SK-N-MC (cell line): Measurements from ENCODE around the gene BPIFB2.

ENCODE experiments used
- DNase-seq: peaks from one replicate; pipeline ENCODE4 v3.0.0-alpha.2; 2011; ENCODE audit warnings: low read depth, low spot score
- H3K27ac ChIP-seq: fragments of 200-600 bp; sonication (generic); 2 replicates; pipeline ENCODE4 v1.5.1; 2016; ENCODE audit warnings: mixed run types
- H3K36me3 ChIP-seq: fragments of 200-600 bp; sonication (generic); 2 replicates; pipeline ENCODE4 v1.6.1; 2017; ENCODE audit warnings: antibody characterized with exemption, low read length, mixed read lengths; ENCODE audit not compliant: insufficient read depth
- H3K4me3 ChIP-seq: fragments of 200-600 bp; sonication (generic); 2 replicates; pipeline ENCODE4 v1.5.1; 2016
- H3K9ac ChIP-seq: fragments of 200-600 bp; sonication (generic); 2 replicates; pipeline ENCODE4 v1.8.0; 2017; ENCODE audit warnings: mixed run types, mixed read lengths; ENCODE audit not compliant: insufficient read length
- H3K9me3 ChIP-seq: fragments of 200-600 bp; sonication (generic); 2 replicates; pipeline ENCODE4 v1.6.1; 2017; ENCODE audit warnings: low read depth, mild to moderate bottlenecking, antibody characterized with exemption, low read length, moderate library complexity, mixed read lengths
- EZH2 ChIP-seq: fragments of 200-600 bp; sonication (generic); IDR thresholded peaks from one replicate; pipeline ENCODE4 v1.6.1; 2017; ENCODE audit warnings: antibody characterized with exemption
- FOXP2 ChIP-seq: optimal IDR thresholded peaks from 2 replicates; pipeline ENCODE3; 2011; ENCODE audit warnings: mild to moderate bottlenecking, moderate library complexity; ENCODE audit not compliant: insufficient read depth; ENCODE audit errors: extremely low read length, control extremely low read depth
- POLR2AphosphoS5 ChIP-seq: IDR thresholded peaks from 2 replicates; pipeline ENCODE4 v1.6.1; 2012; ENCODE audit warnings: mild to moderate bottlenecking, low read depth, low read length, borderline replicate concordance

BPIFB2 gene

DNA sequence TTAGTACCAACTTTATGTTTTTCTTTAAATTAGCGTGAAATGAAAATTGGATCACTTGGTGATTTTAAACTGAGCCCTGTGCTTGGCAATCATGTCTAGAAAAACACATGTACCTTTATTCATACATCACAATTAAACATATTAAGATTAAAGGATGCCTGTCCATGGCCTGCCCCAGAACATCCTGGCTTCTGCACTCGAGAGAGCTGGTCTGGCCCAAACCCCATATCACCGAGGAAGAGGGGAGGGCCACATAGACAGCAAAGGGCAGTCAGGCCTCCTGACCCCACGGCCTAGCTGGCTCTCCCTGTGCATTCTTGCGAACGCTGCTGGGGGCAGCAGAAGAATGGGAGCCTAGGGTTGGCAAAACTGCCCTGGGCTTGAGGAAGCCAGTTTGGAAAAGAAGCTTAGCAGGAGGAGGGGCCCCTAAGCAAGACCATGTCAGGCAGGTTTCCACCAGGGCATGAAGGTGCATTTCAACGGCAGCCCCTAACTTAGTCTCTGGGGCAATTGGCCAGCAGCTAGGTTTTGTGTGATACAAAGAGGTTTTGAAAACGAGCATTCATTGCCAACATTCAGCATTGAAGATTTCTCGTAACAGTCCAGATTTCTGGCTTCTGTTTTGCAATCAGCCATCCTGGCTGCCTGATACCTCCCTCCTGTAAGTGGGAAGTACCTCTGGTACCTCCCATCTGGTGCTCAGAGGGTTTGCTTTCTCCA, 54.8 kb downstream of the BPIFB2 start:
- H3K4me3 ChIP-seq, result no peak overlapping the region
- TF ChIP-seq POLR2AphosphoS5, result no peak
- no peak for TF ChIP-seq EZH2
- TF ChIP-seq FOXP2, result no peak
- no peak overlapping the region for H3K27ac ChIP-seq

DNA sequence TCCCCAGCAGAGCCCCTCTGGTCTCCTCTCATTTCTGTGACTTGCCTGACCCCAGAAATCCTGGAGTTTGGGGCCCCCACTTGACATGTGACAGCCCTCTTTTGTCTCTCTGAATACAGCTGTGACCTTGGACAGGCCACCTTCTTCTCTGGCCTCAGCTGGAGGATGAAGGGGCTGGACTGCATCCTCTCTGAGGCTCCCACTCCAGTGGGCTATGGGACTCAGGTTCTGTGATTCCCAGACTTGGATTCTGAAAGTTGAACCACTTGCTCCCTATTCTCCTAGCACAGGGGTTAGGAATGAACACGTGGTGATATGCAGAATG, 55.3 kb downstream of the BPIFB2 start:
- DNase-seq, result no peak
- Histone ChIP-seq H3K27ac (no peak overlapping the region), H3K4me3 (no peak overlapping the region), H3K36me3 (no peaks in the 10 kb centered on the region), H3K9ac (no peak overlapping the region), H3K9me3 (no peaks in the 10 kb centered on the region)
- TF ChIP-seq EZH2 (no peak), FOXP2 (no peak), POLR2AphosphoS5 (no peak)

More for the DNA sequence above, 54.8 kb downstream of the BPIFB2 start:
- no peak overlapping the region for H3K9ac ChIP-seq
- no peaks in the 10 kb centered on the region for H3K36me3 ChIP-seq
- no peaks in the 10 kb centered on the region for H3K9me3 ChIP-seq
- no peak for DNase-seq

DNA sequence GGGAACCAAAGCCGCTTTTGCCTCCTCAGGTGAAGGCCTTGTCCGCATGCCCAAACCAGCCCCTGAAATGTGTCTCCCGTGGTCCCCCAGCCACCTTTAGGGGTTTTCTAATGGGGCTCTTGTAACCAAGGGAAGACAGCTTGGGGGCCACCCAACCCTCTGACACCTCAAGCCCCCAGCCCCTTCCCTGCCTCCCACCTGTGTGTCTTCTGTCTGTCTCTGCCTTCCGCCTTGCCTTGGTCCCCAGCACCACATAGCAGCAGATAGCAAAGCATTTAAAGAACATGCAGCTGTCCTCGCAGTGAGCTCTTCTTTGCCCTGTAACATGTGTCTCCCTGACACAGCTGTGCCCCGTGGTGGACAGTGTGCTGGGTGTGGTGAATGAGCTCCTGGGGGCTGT, 55.8 kb downstream of the BPIFB2 start:
- Histone ChIP-seq H3K36me3 (no peaks in the 10 kb centered on the region), H3K27ac (no peak overlapping the region), H3K9me3 (no peaks in the 10 kb centered on the region), H3K4me3 (no peak overlapping the region), H3K9ac (no peak overlapping the region)
- DNase-seq, result no peak
- TF ChIP-seq FOXP2 (no peak), POLR2AphosphoS5 (no peak), EZH2 (no peak)

DNA sequence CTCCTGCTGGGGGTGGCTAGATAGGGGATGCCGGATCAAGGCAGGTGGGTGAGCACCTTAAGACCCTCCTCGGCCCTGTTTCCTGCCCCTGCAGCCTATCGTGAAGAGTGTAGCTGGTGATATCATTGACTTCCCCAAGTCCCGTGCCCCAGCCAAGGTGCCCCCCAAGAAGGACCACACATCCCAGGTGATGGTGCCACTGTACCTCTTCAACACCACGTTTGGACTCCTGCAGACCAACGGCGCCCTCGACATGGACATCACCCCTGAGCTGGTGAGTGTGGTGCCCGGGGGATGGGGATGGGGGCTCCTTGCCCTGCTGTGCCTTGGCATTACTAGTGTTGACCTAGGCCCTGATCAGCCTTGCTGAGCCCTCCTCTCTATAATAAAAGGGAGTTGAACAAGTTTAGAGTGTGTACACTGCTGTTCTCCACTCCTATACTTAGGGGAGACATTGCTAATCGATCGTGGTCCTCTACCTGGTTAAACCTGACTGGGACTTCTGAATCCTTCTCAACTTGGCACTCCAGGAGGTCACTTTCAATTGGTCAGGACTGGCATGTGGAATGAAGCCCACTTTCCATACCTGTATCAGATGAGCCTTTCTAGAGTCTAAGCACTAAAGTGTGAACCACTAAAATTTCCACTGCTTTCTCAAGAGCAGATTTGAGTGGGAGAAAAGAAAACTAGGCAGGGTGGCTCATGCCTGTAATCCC, 57.2 kb downstream of the BPIFB2 start:
- TF ChIP-seq EZH2 (no peak), POLR2AphosphoS5 (no peak), FOXP2 (no peak)
- Histone ChIP-seq H3K4me3 (no peak overlapping the region), H3K9ac (no peak overlapping the region), H3K9me3 (no peaks in the 10 kb centered on the region), H3K36me3 (no peaks in the 10 kb centered on the region), H3K27ac (no peak overlapping the region)
- DNase-seq, result no peak

DNA sequence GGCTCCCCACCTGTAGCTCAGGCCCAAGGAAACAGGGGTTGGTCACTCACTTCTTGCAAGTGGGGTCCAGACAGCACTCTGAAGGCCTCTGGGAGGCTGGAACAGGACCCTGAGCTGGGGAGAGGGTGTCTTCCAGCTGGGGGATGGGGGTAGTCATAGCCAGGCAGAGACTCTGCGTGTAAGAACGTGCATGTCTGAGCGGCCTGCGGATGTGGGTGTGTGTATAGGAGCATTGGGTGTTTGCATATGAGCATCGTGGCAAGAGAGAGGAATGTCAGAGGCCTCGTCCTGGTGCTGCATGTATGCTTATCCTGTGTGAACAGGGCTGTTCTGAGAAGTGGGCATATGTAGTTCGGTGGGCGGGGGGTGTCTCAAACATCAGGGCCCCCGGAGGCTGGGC, 58.3 kb downstream of the BPIFB2 start:
- no peak for DNase-seq
- Histone ChIP-seq H3K4me3 (no peak overlapping the region), H3K9ac (no peak overlapping the region), H3K27ac (no peak overlapping the region), H3K9me3 (no peaks in the 10 kb centered on the region), H3K36me3 (no peaks in the 10 kb centered on the region)
- TF ChIP-seq FOXP2 (no peak), EZH2 (no peak), POLR2AphosphoS5 (no peak)

DNA sequence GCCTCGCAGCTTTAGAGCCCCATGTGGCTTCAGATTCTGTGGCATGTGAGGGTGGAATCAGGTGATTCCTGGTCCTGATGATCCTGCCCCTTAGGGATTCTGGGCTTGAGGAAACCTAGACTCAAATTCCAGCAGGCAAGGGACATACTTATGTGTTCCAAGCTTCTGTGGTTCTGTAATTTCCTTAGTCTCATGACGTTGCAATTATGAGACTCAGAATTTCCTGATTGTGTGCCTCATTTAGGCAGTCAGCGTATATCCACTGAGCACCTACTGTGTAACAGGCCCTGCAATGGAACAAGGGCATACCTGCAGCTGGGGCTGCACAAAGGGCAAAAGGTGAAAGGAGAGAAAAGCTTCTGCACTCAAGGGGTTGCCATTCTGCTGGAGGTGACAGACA, 60.3 kb downstream of the BPIFB2 start:
- Histone ChIP-seq H3K36me3 (no peaks in the 10 kb centered on the region), H3K27ac (no peak overlapping the region), H3K9me3 (no peaks in the 10 kb centered on the region), H3K4me3 (no peak overlapping the region), H3K9ac (no peak overlapping the region)
- no peak for TF ChIP-seq POLR2AphosphoS5
- no peak for TF ChIP-seq EZH2
- TF ChIP-seq FOXP2, result no peak
- no peak for DNase-seq

DNA sequence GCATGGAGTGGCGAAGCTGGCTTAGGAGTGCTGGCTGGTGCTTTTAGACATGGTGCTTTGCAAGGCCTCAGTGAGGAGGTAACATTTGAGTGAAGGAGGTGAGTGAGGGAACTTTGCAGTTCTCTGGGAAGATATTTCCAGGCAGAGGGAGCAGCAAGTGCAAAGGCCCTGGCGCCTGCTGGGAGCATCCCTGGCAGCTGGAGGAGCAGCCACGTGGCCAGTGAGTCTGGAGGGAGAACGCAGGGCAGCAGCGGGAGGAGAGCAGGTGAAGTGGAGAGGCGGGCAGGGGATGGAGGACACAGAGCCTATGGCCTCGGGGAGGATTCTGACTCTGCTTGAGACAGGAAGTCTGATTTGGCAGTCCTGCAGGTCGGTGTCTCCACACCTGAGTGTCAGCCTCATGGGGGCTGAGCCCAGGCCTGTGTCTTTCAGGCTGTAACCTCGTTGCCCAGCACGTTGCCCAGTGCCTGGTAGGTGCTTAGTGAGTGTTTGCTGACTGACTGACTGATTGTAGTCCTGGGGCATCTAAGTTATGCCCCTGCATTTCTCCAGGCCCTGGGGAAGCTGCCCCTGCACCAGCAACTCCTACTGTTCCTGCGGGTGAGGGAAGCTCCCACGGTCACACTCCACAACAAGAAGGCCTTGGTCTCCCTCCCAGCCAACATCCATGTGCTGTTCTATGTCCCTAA, 60.9 kb downstream of the BPIFB2 start:
- Histone ChIP-seq H3K27ac (no peak overlapping the region), H3K36me3 (no peaks in the 10 kb centered on the region), H3K4me3 (no peak overlapping the region), H3K9me3 (no peaks in the 10 kb centered on the region), H3K9ac (no peak overlapping the region)
- TF ChIP-seq FOXP2 (no peak), EZH2 (no peak), POLR2AphosphoS5 (no peak)
- DNase-seq, result no peak

DNA sequence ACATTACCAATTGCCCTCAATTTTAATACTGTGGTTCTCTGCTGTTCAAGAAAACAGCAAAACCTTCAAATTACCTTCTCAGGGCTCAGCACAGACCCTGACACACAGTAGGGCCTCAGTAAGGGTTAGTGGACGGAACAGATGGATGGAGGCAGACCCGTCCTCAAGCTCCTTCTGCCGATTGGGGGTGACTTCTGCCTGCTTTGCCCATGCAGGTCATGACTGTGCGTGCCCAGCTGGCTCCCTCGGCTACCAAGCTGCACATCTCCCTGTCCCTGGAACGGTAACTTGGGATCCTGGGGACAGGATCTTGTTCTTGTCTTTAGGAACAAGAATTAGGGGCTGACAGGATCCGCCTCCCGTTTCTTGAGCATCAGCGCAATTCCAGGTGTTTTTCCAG, 62.2 kb downstream of the BPIFB2 start:
- no peak overlapping the region for H3K27ac ChIP-seq

More for the DNA sequence above, 62.2 kb downstream of the BPIFB2 start:
- Histone ChIP-seq H3K9me3 (no peaks in the 10 kb centered on the region), H3K36me3 (no peaks in the 10 kb centered on the region), H3K9ac (no peak overlapping the region), H3K4me3 (no peak overlapping the region)
- TF ChIP-seq EZH2 (no peak), FOXP2 (no peak)
- no peak for DNase-seq
